ENCODE measurements around the gene JPH2. TPM values are rescaled to one million over a fixed set of nuclear protein-coding genes. Genes with fewer than 3 reads are reported as not detected.

Gene JPH2
- total and polyA plus RNA-seq, 3 experiments from 2014 or later, result not detected

DNA sequence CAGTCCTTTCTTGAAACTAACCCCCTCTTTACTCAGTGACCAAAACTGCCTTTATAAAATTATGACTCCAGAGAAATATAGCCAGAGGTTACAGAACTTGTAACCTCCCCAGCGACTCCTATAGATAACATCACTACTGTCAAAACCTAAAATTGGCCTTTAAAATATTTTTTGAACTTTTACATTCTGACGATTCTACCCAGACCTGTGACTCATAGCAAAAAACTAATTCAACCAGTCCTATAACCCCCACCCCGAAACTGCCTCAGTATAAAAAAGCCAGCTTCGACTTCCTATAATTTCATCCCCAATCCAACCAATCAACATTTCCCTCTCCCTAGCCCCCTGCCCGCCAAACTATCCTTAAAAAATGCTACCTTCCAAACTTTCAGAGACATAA lies 13.9 kb downstream of the JPH2 start:
- DNase-seq, result no peak
- H3K36me3 Mint-ChIP-seq, result peaks cover 0 to 4% (median 1%) of the 10 kb centered on the region in 3 donors
- Histone ChIP-seq H3K4me3 (ENCODE audit: low read length) (no peak overlapping the region), H3K27ac (ENCODE audit: low read depth, low read length) (no peak overlapping the region), H3K36me3 (ENCODE audit: insufficient read depth, low read length) (no peaks in the 10 kb centered on the region), H3K27me3 (ENCODE audit: insufficient read depth, low read length, poor library complexity, severe bottlenecking) (no peaks in the 10 kb centered on the region), H3K9me3 (ENCODE audit: low read length) (no peaks in the 10 kb centered on the region), H3K4me1 (ENCODE audit: insufficient read depth, low read length) (no peaks in the 10 kb centered on the region)
- ChIA-PET POLR2A (no interaction called here), CTCF (no interaction called here)
- no peak overlapping the region for H3K27ac Mint-ChIP-seq
- H3K9me3 Mint-ChIP-seq, result peaks cover 0 to 5% (median 3%) of the 10 kb centered on the region in 5 donors
- H3K4me1 Mint-ChIP-seq, result no peaks in the 10 kb centered on the region
- H3K27me3 Mint-ChIP-seq, result peaks cover 13 to 63% of the 10 kb centered on the region in 2 donors
- no peak overlapping the region for H3K4me3 Mint-ChIP-seq

- CTCF ChIA-PET, result no interaction called here
- POLR2A ChIA-PET, result no interaction called here
- H3K27ac Mint-ChIP-seq, result no peak overlapping the region
Measured at GRCh38 chr20:44172572-44172950, 14.4 kb downstream of the JPH2 start.

GRCh38 chr20:44171775-44172571 lies 15.0 kb downstream of the JPH2 start:
- peaks cover 0 to 5% (median 3%) of the 10 kb centered on the region in 5 donors for H3K9me3 Mint-ChIP-seq
- no peaks in the 10 kb centered on the region for H3K4me1 ChIP-seq (ENCODE audit: insufficient read depth, low read length)
- no peaks in the 10 kb centered on the region for H3K36me3 ChIP-seq (ENCODE audit: insufficient read depth, low read length)
- no peaks in the 10 kb centered on the region for H3K4me1 Mint-ChIP-seq
- no peak overlapping the region for H3K27ac Mint-ChIP-seq
- no peak overlapping the region for H3K4me3 Mint-ChIP-seq
- no peak overlapping the region for H3K27ac ChIP-seq (ENCODE audit: low read depth, low read length)
- CTCF ChIA-PET, result no interaction called here
- POLR2A ChIA-PET, result no interaction called here
- peaks cover 0 to 4% (median 1%) of the 10 kb centered on the region in 3 donors for H3K36me3 Mint-ChIP-seq
- DNase-seq, result no peak
- H3K9me3 ChIP-seq (ENCODE audit: low read length), result no peaks in the 10 kb centered on the region
- H3K27me3 Mint-ChIP-seq, result peaks cover 16 to 67% of the 10 kb centered on the region in 2 donors
- no peaks in the 10 kb centered on the region for H3K27me3 ChIP-seq (ENCODE audit: insufficient read depth, low read length, poor library complexity, severe bottlenecking)
- no peak overlapping the region for H3K4me3 ChIP-seq (ENCODE audit: low read length)

More at GRCh38 chr20:44172572-44172950, 14.4 kb downstream of the JPH2 start:
- Histone ChIP-seq H3K27me3 (ENCODE audit: insufficient read depth, low read length, poor library complexity, severe bottlenecking) (no peaks in the 10 kb centered on the region), H3K4me3 (ENCODE audit: low read length) (no peak overlapping the region), H3K4me1 (ENCODE audit: insufficient read depth, low read length) (no peaks in the 10 kb centered on the region), H3K27ac (ENCODE audit: low read depth, low read length) (no peak overlapping the region), H3K36me3 (ENCODE audit: insufficient read depth, low read length) (no peaks in the 10 kb centered on the region), H3K9me3 (ENCODE audit: low read length) (no peaks in the 10 kb centered on the region)
- Mint-ChIP-seq H3K4me1 (no peaks in the 10 kb centered on the region), H3K4me3 (no peak overlapping the region), H3K9me3 (peaks cover 0 to 5% (median 3%) of the 10 kb centered on the region in 5 donors), H3K36me3 (peaks cover 0 to 4% (median 1%) of the 10 kb centered on the region in 3 donors), H3K27me3 (peaks cover 16 to 66% of the 10 kb centered on the region in 2 donors)
- DNase-seq, result no peak

GRCh38 chr20:44170816-44171410 lies 16.1 kb downstream of the JPH2 start:
- DNase-seq, result no peak
- H3K36me3 ChIP-seq (ENCODE audit: insufficient read depth, low read length), result no peaks in the 10 kb centered on the region
- no peaks in the 10 kb centered on the region for H3K27me3 ChIP-seq (ENCODE audit: insufficient read depth, low read length, poor library complexity, severe bottlenecking)
- no peaks in the 10 kb centered on the region for H3K4me1 Mint-ChIP-seq
- peaks cover 0 to 4% (median 1%) of the 10 kb centered on the region in 3 donors for H3K36me3 Mint-ChIP-seq
- no peaks in the 10 kb centered on the region for H3K4me1 ChIP-seq (ENCODE audit: insufficient read depth, low read length)
- ChIA-PET CTCF (no interaction called here), POLR2A (no interaction called here)
- H3K9me3 Mint-ChIP-seq, result peaks cover 0 to 5% (median 3%) of the 10 kb centered on the region in 5 donors
- H3K27ac ChIP-seq (ENCODE audit: low read depth, low read length), result no peak overlapping the region
- H3K9me3 ChIP-seq (ENCODE audit: low read length), result no peaks in the 10 kb centered on the region
- peaks cover 20 to 69% of the 10 kb centered on the region in 2 donors for H3K27me3 Mint-ChIP-seq
- no peak overlapping the region for H3K4me3 Mint-ChIP-seq
- H3K27ac Mint-ChIP-seq, result no peak overlapping the region
- H3K4me3 ChIP-seq (ENCODE audit: low read length), result no peak overlapping the region

DNA sequence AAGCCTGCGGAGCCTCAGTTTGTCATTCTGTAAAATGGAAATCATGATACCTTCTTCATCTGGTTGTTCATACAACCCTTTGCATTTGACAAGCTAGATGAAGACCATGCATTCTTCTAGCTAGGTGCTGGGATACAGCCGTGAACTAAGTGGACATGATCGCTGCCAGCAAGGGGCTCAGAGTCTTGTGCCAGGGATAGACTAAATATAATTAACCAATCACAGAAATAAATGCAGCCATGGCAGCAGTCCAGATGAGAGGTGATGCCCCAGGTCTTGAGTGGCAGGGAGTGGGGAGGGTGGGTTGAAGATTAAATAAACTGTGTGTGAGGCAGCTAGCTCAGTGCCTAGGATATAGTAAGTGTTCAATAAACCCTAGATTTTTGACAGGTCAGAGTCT lies 19.3 kb downstream of the JPH2 start:
- CTCF ChIA-PET, result no interaction called here

GRCh38 chr20:44166477-44166876 lies 20.5 kb downstream of the JPH2 start:
- H3K9me3 Mint-ChIP-seq, result peaks cover 0 to 7% (median 3%) of the 10 kb centered on the region in 5 donors
- no peak overlapping the region for H3K4me3 Mint-ChIP-seq
- no peak for DNase-seq
- Histone ChIP-seq H3K27ac (ENCODE audit: low read depth, low read length) (no peak overlapping the region), H3K27me3 (ENCODE audit: insufficient read depth, low read length, poor library complexity, severe bottlenecking) (no peaks in the 10 kb centered on the region), H3K4me3 (ENCODE audit: low read length) (no peak overlapping the region), H3K9me3 (ENCODE audit: low read length) (no peaks in the 10 kb centered on the region), H3K36me3 (ENCODE audit: insufficient read depth, low read length) (no peaks in the 10 kb centered on the region), H3K4me1 (ENCODE audit: insufficient read depth, low read length) (no peaks in the 10 kb centered on the region)
- POLR2A ChIA-PET, result no interaction called here
- H3K36me3 Mint-ChIP-seq, result peaks cover 0 to 4% (median 1%) of the 10 kb centered on the region in 3 donors
- H3K4me1 Mint-ChIP-seq, result no peaks in the 10 kb centered on the region
- H3K27ac Mint-ChIP-seq, result no peak overlapping the region
- CTCF ChIA-PET, result interaction anchor here (2.0 kb wide), 1 partner anchor 23 kb away, joined by 4 read pairs; no protein-coding TSS in a partner anchor
- H3K27me3 Mint-ChIP-seq, result peaks cover 39 to 73% of the 10 kb centered on the region in 2 donors

More for the DNA sequence above, 19.3 kb downstream of the JPH2 start:
- no peak overlapping the region for H3K4me3 Mint-ChIP-seq
- H3K4me1 Mint-ChIP-seq, result no peaks in the 10 kb centered on the region
- peaks cover 0 to 7% (median 3%) of the 10 kb centered on the region in 5 donors for H3K9me3 Mint-ChIP-seq
- no peaks in the 10 kb centered on the region for H3K9me3 ChIP-seq (ENCODE audit: low read length)
- H3K27ac Mint-ChIP-seq, result no peak overlapping the region
- peaks cover 0 to 4% (median 1%) of the 10 kb centered on the region in 3 donors for H3K36me3 Mint-ChIP-seq
- no peak overlapping the region for H3K4me3 ChIP-seq (ENCODE audit: low read length)
- H3K36me3 ChIP-seq (ENCODE audit: insufficient read depth, low read length), result no peaks in the 10 kb centered on the region
- peaks cover 39 to 69% of the 10 kb centered on the region in 2 donors for H3K27me3 Mint-ChIP-seq
- no peak overlapping the region for H3K27ac ChIP-seq (ENCODE audit: low read depth, low read length)
- no peak for DNase-seq
- H3K4me1 ChIP-seq (ENCODE audit: insufficient read depth, low read length), result no peaks in the 10 kb centered on the region
- POLR2A ChIA-PET, result interaction anchor here (0.6 kb wide), 1 partner anchor 8 kb away, joined by 3 read pairs; no protein-coding TSS in a partner anchor
- H3K27me3 ChIP-seq (ENCODE audit: insufficient read depth, low read length, poor library complexity, severe bottlenecking), result no peaks in the 10 kb centered on the region

- Mint-ChIP-seq H3K4me1 (no peaks in the 10 kb centered on the region), H3K9me3 (peaks cover 0 to 7% (median 3%) of the 10 kb centered on the region in 5 donors), H3K27ac (no peak overlapping the region), H3K36me3 (peaks cover 0 to 4% (median 1%) of the 10 kb centered on the region in 3 donors), H3K4me3 (no peak overlapping the region), H3K27me3 (peaks cover 39 to 72% of the 10 kb centered on the region in 2 donors)
- H3K36me3 ChIP-seq (ENCODE audit: insufficient read depth, low read length), result no peaks in the 10 kb centered on the region
- H3K4me3 ChIP-seq (ENCODE audit: low read length), result no peak overlapping the region
- no peaks in the 10 kb centered on the region for H3K9me3 ChIP-seq (ENCODE audit: low read length)
- CTCF ChIA-PET, result interaction anchor here (2.0 kb wide), 1 partner anchor 24 kb away, joined by 4 read pairs; no protein-coding TSS in a partner anchor
- POLR2A ChIA-PET, result no interaction called here
- no peaks in the 10 kb centered on the region for H3K27me3 ChIP-seq (ENCODE audit: insufficient read depth, low read length, poor library complexity, severe bottlenecking)
- H3K27ac ChIP-seq (ENCODE audit: low read depth, low read length), result no peak overlapping the region
- no peaks in the 10 kb centered on the region for H3K4me1 ChIP-seq (ENCODE audit: insufficient read depth, low read length)
- DNase-seq, result no peak
Measured at GRCh38 chr20:44166008-44166407, 21.0 kb downstream of the JPH2 start.

DNA sequence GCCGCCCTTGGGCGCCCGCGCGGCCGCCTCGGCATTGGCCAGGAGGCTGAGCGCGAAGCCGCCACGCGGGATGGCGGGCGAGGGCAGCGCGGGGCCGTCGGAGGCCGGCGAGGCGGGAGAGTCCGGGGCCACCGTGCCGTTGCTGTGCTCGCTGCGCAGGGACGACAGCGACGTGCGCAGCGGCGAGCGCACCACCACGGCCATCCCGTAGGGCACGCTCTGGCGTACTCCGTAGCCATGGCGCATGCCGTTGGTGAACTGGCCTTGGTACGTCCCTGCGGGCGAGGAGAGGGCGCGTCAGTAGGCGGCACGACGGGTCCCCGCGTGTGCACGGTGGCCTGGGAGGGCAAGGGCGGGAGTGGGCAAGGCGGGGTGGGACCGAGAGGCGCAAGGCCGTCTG lies 26.9 kb downstream of the JPH2 start:
- DNase-seq, result no peak
- Mint-ChIP-seq H3K36me3 (no peaks in the 10 kb centered on the region), H3K27me3 (peaks cover 28 to 57% of the 10 kb centered on the region in 2 donors), H3K4me1 (no peaks in the 10 kb centered on the region), H3K9me3 (peaks cover 0 to 2% (median 0%) of the 10 kb centered on the region in 5 donors), H3K4me3 (no peak overlapping the region), H3K27ac (no peak overlapping the region)
- ChIA-PET POLR2A (no interaction called here), CTCF (no interaction called here)
- no peaks in the 10 kb centered on the region for H3K27me3 ChIP-seq (ENCODE audit: insufficient read depth, low read length, poor library complexity, severe bottlenecking)
- H3K36me3 ChIP-seq (ENCODE audit: insufficient read depth, low read length), result no peaks in the 10 kb centered on the region
- H3K4me1 ChIP-seq (ENCODE audit: insufficient read depth, low read length), result no peaks in the 10 kb centered on the region
- no peaks in the 10 kb centered on the region for H3K9me3 ChIP-seq (ENCODE audit: low read length)
- no peak overlapping the region for H3K27ac ChIP-seq (ENCODE audit: low read depth, low read length)
- H3K4me3 ChIP-seq (ENCODE audit: low read length), result no peak overlapping the region

Measured in CD8-positive, alpha-beta memory T cell (primary cell).